Urinary bladder (tissue), 4 donors: ENCODE data around the gene SMAD9. TPM values are rescaled to one million over a fixed set of nuclear protein-coding genes. Genes with fewer than 3 reads are reported as not detected.

Source experiments
- DNase-seq: peaks from one replicate; pipeline ENCODE4 v3.0.0-alpha.2; 2015; ENCODE audit errors: extremely low spot score
- H3K27ac ChIP-seq: one replicate; pipeline ENCODE4 v1.5.1; 2013; ENCODE audit warnings: low read depth, mild to moderate bottlenecking, moderate library complexity
- H3K36me3 ChIP-seq: one replicate; pipeline ENCODE4 v1.6.1; 2013; ENCODE audit warnings: mild to moderate bottlenecking, moderate library complexity; ENCODE audit not compliant: insufficient read depth
- H3K4me1 ChIP-seq: one replicate; pipeline ENCODE4 v1.6.1; 2013; ENCODE audit warnings: mild to moderate bottlenecking, moderate library complexity; ENCODE audit not compliant: insufficient read depth
- H3K4me3 ChIP-seq: one replicate; pipeline ENCODE4 v1.5.1; 2013; ENCODE audit warnings: low read depth, low read length
- WGBS: extraction: QIAGEN DNeasy Blood & Tissue Kit; methylation state at CpG from one replicate; pipeline ENCODE4 v1.1.7; 2013; 5-methylcytosine and 5-hydroxymethylcytosine counted together
- polyA plus RNA-seq: library from polyadenylated mRNA; stranded (reverse); fragments of 200-250 nt; gene quantifications from one replicate; pipeline ENCODE4 v1.2.3, GENCODE V29; 2013
- total RNA-seq: library from RNA; depleted of rRNA; stranded (reverse); fragments of >200 nt; gene quantifications from one replicate; pipeline ENCODE4 v1.2.3, GENCODE V29; 2014
- donor health status: healthy with polysubstance abuse.
- donor health status: healthy.

SMAD9 gene
- total and polyA plus RNA-seq, 2 donors: 10.8 to 47.4 TPM

DNA sequence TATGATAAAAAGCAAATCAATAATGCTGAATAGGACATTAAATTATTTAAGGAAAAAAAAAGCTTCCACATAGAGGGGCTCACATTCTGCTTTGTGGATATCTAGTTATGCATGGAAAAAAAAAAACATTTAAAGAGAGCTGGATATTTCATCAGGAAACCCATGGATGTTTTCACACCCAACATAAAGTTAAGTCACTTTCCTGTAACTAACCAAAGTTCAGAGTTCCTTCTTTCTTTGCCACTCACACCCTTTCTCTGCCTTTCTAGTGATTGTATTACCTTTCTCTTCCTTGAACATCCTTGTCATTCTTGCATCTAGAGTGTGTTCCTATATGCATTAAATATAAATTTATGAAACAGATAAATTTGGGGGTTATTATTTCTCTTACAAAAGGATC, 53.8 kb downstream of the SMAD9 start:
- no peak overlapping the region for H3K4me3 ChIP-seq
- no peak for DNase-seq
- H3K36me3 ChIP-seq: peaks cover 2% of the 10 kb centered on the region
- H3K4me1 ChIP-seq: no peaks in the 10 kb centered on the region
- H3K27ac ChIP-seq: no peak overlapping the region

DNA sequence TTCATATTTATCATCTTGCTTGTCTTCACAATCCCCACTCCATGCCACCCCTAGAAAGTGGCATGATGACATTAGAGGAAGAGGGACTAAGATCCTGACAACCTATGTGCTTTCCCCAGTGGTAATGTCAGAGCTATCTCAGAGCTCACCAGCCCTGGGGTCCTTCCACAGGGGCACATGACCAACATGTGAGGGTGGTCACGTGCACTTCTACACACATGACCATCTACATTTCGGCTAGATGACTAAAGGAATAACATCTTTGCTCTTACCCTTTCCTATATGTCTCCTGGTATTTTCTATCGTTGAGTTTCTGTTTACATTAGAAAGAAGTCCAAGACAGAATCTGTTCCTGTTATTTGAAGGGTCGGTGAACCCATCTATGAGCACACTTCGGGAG, 54.8 kb downstream of the SMAD9 start:
- Histone ChIP-seq H3K4me3 (no peak overlapping the region), H3K36me3 (peaks cover 2% of the 10 kb centered on the region), H3K27ac (no peak overlapping the region), H3K4me1 (no peaks in the 10 kb centered on the region)
- 90% methylated on average over 5 of the region's 5 CpGs for WGBS
- no peak for DNase-seq

DNA sequence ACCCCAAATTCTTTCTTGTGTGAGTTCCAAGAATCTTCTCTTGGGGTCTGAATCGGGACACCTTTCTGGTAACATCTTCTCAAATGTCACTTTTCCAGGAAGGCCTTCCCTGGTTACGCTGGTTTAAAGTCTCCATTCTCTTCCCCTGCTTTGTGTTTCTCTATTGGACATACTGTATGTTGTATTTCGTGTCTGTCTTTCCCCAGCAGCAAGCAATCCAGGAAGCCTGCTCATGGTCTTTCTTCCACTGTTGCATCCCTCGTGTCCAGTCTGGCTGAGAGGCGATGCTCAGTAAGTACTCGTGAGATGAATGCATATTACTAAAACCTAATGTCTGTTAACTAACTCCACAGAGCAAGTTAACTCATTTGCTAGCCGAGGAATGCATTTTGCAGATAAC, 57.3 kb downstream of the SMAD9 start:
- Histone ChIP-seq H3K36me3 (peaks cover 2% of the 10 kb centered on the region), H3K27ac (no peak overlapping the region), H3K4me1 (no peaks in the 10 kb centered on the region), H3K4me3 (no peak overlapping the region)
- DNase-seq: no peak
- WGBS: 72% methylated on average over 7 of the region's 7 CpGs

DNA sequence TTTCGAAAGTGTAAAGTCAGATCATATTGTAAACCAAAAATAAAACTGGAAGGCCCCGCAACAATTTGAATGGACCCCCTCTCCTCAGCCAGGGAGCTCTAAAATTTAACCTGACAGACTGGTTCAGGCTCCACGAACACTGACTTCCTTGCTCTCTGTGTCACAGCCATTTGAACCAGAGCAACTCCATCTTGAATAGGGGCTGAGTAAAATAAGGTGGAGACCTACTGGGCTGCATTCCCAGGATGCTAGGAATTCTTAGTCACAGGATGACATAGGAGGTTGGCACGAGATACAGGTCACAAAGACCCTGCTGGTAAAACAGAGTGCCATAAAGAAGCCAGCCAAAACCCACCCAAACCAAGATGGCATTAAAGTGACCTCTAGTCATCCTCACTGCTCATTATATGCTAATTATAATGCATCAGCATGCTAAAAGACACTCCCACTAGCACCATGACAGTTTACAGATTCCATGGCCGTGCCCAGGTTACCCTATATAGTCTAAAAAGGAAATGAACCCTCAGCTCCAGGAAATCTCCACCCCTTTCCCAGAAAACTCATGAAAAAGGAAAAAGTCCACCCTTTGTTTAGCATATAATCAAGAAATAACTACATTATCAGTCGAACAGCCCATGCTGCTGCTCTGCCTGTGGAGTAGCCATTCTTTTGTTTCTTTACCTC, 57.9 kb downstream of the SMAD9 start:
- Histone ChIP-seq H3K36me3 (peaks cover 2% of the 10 kb centered on the region), H3K4me1 (no peaks in the 10 kb centered on the region), H3K27ac (no peak overlapping the region), H3K4me3 (no peak overlapping the region)
- DNase-seq: no peak
- 73% methylated on average over 6 of the region's 6 CpGs for WGBS

DNA sequence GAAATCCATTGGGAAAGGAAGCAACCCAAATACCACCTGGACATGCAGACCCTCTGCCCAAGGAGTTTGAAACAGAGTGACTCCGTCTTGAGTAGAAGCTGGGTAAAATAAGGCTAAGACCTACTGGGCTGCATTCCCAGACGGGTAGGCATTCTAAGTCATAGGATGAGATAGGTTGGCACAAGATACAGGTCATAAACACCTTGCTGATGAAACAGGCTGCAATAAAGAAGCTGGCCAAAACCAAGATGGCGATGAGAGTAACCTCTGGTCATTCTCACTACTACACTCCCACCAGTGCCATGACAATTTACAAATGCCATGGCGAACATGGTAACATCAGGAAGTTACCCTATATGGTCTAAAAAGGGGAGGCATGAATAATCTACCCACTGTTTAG, 60.8 kb downstream of the SMAD9 start:
- WGBS: 92% methylated on average over 4 of the region's 4 CpGs
- H3K27ac ChIP-seq: no peak overlapping the region
- H3K4me3 ChIP-seq: no peak overlapping the region
- no peaks in the 10 kb centered on the region for H3K4me1 ChIP-seq
- no peak for DNase-seq
- peaks cover 2% of the 10 kb centered on the region for H3K36me3 ChIP-seq

DNA sequence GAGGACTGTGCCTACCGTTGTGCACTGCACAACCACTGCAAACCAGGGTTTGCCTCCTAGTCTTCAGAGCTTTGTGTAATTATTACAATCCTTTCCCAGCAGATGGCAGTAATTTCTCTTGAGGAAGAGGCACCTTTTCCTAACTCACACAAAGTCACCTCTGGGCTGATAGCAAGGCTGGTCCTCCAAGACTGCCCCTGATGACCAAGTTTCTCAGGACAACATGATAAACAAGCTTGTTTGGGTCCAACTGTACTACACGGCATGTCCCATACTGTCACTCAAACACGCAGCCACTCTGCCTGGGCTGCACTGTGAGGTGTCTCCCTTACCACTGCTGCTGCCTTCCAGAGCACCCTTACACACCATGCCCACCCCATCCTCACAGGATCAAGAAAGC, 61.7 kb downstream of the SMAD9 start:
- Histone ChIP-seq H3K36me3 (no peaks in the 10 kb centered on the region), H3K4me3 (no peak overlapping the region), H3K27ac (no peak overlapping the region), H3K4me1 (no peaks in the 10 kb centered on the region)
- DNase-seq: peak; percentile 26
- 36% methylated on average over 3 of the region's 3 CpGs for WGBS

DNA sequence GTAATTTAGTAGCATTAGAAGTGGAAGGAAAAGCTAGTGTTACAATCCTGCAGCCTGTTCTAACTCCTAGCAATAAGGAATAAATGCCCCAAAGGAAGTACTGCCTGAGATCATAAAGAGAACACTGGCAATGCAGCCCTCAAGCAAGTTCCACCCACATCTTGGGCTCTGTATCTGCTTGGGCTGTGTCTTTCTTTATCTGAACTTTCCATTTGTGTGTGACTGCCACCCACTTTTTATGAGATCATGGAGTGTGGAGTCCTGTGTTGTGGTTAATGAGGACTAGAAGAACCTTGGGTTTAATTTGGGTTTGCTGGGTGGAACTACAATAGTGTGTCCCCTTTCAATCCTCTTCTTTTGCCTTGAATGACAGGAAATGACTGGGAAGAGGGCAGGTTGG, 62.8 kb downstream of the SMAD9 start:
- no peak for DNase-seq
- no peak overlapping the region for H3K27ac ChIP-seq
- no peak overlapping the region for H3K4me3 ChIP-seq
- H3K36me3 ChIP-seq: no peaks in the 10 kb centered on the region
- no peaks in the 10 kb centered on the region for H3K4me1 ChIP-seq

DNA sequence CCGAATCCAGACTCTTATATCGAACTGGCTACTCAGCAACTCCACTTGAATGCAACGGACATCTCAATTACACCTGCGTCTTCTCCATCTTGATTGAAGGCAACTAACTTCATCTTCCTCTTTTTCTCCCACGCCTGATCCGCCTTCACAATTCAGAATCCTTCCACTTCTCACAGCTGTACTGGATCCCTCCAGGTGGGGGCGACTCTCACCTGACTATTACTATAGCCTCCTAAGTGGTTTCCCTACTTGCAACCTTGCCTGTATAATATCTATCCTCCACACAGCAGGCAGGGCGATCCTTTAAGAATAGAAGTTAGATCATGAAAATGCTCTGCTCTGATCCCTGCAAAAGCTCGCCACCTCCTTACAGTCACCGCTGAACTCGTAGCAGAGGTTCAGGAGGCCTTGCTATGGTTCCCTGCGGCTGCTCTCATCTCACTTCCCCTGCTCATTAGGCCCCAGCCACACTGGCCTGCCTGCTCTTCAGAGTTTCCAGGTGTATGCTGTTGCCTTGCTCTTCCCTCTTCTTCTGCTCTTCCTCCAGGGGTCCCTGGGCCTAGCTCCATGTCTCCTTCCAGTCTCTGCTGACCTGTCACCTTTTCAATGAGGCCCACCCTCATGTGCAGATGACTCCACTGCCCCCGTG, 69.1 kb downstream of the SMAD9 start:
- 84% methylated on average over 13 of the region's 13 CpGs for WGBS
- no peak for DNase-seq
- H3K27ac ChIP-seq: no peak overlapping the region
- H3K4me3 ChIP-seq: no peak overlapping the region
- H3K36me3 ChIP-seq: peaks cover 1% of the 10 kb centered on the region
- H3K4me1 ChIP-seq: no peaks in the 10 kb centered on the region

DNA sequence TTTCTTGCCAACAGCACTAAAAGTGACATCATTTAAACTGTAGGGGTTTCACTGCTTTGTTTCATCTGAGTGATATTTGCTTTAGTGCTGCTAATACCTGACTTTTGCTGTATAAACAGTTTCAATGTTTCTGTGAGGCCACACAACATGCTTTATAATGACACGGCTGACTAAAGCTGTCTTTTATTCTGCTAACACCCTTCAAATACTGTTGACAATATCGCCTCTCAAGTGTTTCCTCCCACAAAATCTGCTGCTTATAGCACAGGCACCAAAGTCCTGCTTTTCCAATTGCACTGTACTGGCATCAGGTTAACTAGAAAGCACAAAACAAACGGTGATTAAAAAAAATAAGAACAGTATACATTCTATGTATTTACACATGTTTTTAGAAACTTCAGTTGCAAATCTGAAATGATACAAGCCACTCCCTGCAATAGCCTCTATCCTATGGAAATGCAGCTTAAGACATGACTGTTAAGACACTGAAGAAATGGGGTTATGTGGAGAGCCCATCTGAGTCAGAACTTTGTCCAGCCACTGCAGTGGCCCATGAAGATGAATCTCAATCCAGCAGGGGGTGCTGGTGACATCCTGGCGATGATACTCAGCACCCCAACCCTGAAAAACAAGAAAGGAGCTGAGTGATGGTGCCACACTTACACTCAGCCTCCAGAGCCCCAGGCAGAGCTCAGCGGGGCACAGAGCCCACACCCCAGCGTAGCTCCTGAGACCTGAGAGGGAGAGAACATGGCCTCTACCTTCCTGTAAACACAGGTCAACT, 71.6 kb downstream of the SMAD9 start:
- no peak overlapping the region for H3K4me3 ChIP-seq
- H3K27ac ChIP-seq: no peak overlapping the region
- peaks cover 1% of the 10 kb centered on the region for H3K36me3 ChIP-seq
- WGBS: 72% methylated on average over 6 of the region's 6 CpGs
- no peak for DNase-seq
- H3K4me1 ChIP-seq: no peaks in the 10 kb centered on the region

DNA sequence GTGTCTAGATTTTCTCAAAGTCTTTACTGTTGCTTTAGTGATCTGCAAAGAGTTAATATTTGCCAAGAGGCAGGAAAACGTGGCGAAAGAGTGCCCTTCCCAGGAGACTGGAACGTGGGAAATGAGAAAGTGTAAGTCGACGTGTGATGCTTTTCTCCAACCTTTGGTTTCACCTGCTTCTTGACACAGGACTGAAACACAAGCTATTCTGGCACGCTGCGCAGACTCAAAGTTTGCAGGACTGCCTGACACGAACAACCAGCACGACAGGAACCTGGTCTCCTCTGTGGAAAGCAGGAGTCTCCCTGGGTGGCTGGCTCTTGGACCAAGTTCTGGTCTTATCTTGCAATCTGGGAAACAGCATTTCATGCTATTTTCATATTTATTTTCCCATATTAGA, 72.4 kb downstream of the SMAD9 start:
- Histone ChIP-seq H3K27ac (no peak overlapping the region), H3K4me3 (no peak overlapping the region), H3K4me1 (no peaks in the 10 kb centered on the region), H3K36me3 (peaks cover 1% of the 10 kb centered on the region)
- 67% methylated on average over 9 of the region's 9 CpGs for WGBS
- DNase-seq: no peak

DNA sequence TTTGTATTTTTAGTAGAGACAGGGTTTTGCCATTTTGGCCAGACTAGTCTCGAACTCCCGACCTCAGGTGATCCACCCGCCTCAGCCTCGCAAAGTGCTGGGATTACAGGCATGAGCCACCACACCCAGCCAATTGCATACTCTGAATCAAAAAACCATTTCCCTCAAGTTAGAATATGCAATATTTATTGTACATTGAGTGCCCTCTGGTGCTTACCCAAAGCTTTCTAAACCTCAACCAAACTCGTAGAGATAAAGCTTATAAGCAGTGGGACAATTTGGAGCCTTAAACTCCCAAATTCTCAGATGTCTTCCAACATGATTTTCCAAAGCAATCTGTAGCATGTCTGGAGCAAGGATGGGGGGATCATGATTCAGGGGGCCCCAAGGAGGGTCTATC, 78.6 kb downstream of the SMAD9 start:
- Histone ChIP-seq H3K4me3 (no peak overlapping the region), H3K4me1 (no peaks in the 10 kb centered on the region), H3K27ac (no peak overlapping the region), H3K36me3 (peaks cover 1% of the 10 kb centered on the region)
- WGBS: 71% methylated on average over 5 of the region's 5 CpGs
- DNase-seq: no peak

DNA sequence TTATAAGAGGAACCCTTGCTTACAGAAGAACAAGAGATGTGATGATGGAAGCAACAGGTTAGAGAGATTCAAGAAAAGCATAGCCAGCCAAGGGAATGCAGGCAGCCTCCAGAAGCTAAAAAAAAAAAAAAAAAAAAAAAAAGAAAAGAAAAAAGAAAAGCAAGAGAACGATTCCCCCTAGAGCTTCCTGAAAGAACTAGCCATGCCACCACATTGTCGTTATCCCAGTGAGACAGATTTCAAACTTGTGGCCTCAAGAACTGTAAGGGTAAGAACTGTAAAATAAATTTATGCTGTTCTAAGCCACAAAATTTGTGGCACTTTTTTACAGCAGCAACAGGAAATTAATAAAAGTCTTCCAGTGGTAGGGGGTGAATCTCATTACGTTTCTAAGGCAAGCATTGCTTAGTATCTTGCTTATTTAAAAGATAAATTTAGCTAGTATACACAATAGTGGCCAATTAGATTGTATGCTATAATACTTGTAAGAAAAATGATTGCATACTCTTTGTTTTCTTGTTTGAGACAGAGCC, 79.3 kb downstream of the SMAD9 start:
- no peak for DNase-seq
- no peaks in the 10 kb centered on the region for H3K4me1 ChIP-seq
- no peaks in the 10 kb centered on the region for H3K36me3 ChIP-seq
- 49% methylated on average over 3 of the region's 3 CpGs for WGBS
- no peak overlapping the region for H3K27ac ChIP-seq
- no peak overlapping the region for H3K4me3 ChIP-seq

DNA sequence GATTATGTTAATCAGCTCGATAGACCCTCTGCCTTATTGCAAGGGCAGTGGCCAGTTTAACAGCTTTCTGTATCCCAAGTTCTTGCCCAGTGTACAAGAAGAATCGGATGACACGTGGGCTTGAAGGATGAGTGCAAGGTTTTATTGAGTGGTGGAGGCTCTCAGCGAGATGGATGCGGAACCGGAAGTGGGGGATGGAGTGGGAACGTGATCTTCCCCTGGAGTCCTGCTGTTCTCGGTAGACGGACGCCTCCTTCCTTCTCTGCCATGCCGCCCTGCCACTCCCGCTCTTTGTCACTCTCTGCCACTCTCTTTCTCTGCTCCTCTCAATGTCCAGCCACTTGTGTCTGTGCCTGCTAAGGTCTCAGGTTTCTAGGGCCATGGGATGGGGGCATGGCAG, 80.1 kb downstream of the SMAD9 start:
- H3K36me3 ChIP-seq: no peaks in the 10 kb centered on the region
- no peak overlapping the region for H3K4me3 ChIP-seq
- WGBS: 87% methylated on average over 12 of the region's 12 CpGs
- no peak overlapping the region for H3K27ac ChIP-seq
- H3K4me1 ChIP-seq: no peaks in the 10 kb centered on the region
- no peak for DNase-seq

DNA sequence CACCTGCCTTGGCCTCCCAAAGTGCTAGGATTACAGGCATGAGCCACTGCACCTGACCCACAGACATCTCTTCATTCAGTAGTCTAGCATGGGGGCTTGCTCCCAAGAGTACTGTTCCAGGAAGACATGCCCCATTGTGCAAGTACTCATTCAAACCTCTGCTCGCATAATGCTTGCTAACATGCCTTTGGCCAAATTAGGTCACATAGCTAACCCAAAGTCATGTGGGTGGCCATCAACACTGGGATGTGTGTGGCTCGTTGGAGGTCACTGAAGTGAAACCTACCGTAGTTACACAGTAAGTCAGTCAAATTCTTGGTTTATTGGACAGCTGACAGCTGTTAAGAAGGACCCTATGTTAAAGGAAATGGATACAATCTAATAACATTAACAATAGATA, 80.8 kb downstream of the SMAD9 start:
- no peak overlapping the region for H3K27ac ChIP-seq
- H3K36me3 ChIP-seq: no peaks in the 10 kb centered on the region
- 69% methylated on average over 3 of the region's 3 CpGs for WGBS
- H3K4me3 ChIP-seq: no peak overlapping the region
- no peak for DNase-seq
- no peaks in the 10 kb centered on the region for H3K4me1 ChIP-seq
